HG03175 (cell line): ENCODE measurements around the gene CNN2.

Source experiments
- ATAC-seq: cut with Tn5 transposase; IDR thresholded peaks from one replicate; pipeline ENCODE4 v1.9.1; 2021; ENCODE audit warnings: mild to moderate bottlenecking, moderate library complexity; ENCODE audit not compliant: unreplicated experiment

Gene CNN2

DNA sequence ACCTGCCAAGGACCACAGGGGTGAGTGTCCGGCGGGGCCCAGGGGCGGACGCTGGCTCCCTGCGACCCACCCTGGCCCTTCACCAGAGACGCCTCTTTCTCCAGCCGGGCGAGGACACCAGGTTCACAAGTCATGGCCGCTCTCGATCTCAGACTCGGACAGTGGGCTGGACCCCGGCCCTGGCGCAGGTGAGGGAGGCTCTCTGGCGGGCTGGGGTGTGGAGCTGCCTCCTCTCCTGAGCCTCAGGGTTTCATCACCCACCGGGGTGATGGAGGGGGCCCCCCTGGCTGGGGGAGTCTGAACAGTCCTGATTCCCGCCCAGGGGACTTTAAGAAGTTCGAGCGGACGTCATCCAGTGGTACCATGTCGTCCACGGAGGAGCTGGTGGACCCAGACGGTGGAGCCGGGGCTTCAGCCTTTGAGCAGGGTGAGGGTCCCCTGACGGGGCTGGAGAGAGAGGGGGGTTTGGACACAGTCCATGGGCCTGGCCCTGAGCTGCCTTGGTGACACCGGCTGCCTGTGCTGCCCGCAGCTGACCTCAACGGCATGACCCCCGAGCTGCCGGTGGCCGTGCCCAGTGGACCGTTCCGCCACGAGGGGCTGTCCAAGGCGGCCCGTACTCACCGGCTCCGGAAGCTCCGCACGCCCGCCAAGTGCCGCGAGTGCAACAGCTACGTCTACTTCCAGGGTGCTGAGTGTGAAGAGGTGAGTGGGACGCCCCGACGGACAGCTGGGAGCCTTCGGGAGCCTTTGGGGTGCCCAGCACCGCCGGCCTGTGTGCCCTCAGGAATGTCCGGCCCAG is 54.2 kb downstream of the CNN2 start:
- ATAC-seq, result no peak

DNA sequence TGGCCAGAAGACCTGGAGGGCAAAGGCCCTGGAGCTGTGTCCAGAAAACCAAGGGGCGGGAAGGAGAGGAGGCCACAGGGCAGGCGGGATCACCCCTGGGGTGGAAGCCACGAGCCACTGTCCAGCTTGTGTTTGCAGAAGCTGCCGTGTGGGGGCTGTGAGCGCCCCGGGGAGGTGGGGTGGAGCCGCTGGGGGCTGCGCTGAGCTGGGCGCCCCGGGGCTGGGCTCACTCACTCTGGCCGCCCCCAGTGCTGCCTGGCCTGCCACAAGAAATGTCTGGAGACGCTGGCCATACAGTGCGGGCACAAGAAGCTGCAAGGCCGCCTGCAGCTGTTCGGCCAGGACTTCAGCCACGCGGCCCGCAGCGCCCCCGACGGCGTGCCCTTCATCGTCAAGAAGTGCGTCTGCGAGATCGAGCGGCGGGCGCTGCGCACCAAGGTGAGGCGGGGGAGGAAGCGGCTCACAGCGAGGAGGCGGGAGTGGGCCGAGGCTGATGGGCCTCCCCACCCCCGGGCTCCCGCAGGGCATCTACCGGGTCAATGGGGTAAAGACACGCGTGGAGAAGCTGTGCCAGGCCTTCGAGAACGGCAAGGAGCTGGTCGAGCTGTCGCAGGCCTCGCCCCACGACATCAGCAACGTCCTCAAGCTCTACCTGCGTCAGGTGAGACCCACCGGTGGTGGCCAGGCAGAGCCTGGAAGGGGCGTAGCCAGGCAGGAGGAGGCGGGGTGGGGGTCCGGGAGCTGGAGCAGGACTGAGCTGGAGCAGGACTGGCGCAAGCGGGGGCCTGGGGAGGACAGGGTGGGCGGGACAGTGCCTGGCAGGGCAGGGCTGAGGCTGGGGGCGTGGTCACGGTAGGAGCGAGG is 55.1 kb downstream of the CNN2 start:
- no peak for ATAC-seq

DNA sequence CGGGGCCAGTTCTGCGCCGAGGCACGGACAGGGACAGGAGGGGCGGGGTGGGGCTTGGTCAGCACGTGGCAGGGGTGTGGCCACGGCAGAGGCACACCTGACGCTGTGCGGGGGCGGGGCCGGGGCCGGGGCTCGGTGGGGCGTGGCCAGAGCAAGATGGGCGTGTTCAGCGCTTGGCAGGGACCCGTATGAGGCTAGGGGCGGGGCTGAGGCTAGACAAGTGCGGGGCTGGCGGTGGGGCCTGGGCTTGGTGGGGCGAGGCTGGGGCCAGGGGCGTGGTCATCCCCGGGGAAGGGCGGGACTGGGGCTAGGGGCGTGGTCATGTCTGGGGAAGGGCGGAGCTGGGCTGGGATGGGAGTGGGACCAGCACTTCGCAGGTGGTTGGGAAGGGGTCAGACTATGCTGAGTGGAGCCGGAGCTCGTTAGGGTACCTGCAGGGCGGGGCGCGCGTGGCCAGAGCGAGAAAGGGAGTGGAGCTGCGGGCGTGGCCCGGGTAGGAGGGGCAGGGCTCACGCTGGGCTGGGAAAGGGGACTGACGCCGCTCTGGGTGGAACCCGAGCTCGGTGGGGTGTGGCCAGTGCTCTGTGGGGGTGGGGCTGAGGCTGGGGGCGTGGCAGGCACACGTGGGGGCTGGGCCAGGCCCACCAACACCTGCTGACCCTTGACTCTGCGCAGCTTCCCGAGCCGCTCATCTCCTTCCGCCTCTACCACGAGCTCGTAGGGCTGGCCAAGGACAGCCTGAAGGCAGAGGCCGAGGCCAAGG is 55.9 kb downstream of the CNN2 start:
- no peak for ATAC-seq

DNA sequence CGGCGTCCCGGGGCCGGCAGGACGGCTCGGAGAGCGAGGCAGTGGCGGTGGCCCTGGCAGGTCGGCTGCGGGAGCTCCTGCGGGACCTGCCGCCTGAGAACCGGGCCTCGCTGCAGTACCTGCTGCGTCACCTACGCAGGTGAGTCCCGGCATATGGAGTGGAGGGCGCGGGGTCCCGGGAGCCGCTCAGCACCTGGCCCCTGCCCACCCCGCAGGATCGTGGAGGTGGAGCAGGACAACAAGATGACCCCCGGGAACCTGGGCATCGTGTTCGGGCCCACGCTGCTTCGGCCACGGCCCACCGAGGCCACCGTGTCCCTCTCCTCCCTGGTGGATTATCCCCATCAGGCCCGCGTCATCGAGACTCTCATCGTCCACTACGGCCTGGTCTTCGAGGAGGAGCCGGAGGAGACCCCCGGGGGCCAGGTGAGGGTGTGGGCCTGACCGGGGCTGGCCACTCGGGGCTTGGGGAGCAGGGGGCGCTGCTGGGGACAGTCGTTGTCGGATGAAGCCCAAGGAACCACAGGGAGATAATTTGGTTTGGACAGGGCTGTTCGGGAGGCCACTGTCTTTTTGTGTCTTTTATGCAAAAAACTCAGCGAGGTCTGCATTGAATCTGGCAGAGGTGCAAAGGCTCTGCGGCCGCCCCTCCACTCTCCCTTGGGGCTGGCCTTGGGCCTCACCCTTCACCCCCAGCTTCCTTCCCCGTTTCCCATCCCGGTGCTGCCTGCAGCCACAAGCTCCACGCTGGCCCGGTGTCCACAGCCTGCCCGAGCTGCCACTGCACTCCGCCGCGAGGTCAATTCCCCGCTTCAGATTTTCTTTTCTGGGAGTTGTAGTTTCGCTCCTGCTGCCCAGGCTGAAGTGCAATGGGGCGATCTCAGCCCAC is 56.8 kb downstream of the CNN2 start:
- ATAC-seq, result no peak

DNA sequence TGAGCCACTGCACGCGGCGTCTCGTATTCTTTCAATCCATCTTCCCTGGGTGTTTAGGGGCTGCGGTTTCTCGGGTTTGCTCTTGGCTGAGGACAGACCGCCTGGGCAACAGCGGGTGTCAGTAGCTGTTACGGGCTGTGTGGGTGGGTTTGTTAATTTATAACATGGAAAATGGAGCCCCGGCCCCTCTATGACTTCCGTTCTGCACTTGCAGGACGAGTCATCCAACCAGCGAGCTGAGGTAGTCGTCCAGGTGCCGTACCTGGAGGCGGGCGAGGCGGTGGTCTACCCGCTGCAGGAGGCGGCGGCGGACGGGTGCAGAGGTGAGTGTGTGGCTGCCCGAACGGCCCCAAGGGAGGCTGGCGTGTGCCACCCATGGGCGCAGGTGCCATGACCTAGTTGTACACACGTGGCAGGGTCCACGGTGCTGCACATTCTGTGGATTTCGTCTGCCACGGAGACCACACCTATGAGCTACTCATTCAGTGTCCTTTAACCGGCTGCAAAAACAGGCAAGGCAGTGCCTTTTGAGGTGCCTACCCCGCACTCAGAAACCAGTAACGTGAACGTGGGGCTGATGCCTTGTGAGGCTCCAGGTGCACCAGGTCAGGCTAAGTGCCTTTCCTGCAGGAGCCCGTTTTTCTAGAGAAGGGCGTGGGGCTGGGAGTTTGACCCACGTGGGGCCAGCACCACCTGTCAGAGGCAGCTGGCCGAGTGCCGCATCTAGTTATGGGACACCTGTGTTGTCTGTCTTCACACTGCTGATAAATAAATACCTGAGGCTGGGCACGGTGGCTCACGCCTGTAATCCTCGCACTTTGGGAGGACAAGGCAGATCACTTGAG is 57.8 kb downstream of the CNN2 start:
- no peak for ATAC-seq

DNA sequence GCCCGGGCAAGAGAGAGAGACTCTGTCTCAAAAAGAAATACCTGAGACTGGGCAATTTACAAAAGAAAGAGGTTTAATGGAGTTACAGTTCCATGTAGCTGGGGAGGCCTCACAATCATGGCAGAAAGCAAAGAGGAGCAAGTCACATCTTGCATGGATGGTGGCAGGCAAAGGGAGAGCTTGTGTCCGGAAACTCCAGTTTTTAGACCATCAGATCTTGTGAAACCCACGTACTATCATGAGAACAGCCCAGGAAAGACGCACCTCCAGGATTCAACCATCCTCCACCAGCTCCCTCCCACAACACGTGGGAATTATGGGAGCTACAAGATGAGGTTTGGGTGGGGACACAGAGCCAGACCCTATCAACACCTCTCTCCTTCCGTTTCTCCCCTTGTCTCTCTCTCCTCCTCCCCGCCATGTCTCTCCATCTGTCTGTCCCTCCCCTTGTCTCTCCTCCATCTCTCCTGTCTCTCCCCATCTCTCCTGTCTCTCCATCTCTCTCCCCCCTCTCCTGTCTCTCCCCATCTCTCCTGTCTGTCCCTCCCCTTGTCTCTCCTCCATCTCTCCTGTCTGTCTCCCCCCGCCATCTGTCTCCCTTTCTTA is 58.7 kb downstream of the CNN2 start:
- no peak for ATAC-seq

DNA sequence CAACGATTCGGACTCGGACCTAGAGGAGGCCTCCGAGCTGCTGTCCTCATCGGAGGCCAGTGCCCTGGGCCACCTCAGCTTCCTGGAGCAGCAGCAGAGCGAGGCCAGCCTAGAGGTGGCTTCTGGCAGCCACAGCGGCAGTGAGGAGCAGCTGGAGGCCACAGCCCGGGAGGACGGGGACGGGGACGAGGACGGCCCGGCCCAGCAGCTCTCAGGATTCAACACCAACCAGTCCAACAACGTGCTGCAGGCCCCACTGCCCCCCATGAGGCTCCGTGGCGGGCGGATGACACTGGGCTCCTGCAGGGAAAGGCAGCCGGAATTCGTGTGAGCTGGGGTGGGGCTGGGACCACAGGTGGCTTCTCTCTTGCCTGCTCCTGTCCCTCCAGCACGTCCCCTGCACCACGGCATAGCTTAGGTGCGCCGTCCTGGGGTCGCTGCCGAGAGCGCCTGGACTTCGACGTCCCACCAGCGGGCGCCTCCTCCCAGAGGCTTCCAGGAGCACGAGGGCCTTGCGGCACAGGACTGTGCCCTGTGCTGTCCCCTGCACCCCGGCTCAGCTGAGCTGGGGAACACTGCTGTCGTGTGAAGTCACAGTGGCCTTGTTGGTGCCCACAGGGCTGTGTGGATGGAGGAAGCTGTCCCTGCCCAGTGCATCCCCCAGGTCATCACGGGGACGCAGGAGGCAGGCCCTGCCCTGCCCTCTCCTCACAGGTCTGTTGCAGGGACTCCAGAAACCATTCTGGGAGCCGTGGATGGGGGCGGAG is 59.5 kb downstream of the CNN2 start:
- no peak for ATAC-seq

DNA sequence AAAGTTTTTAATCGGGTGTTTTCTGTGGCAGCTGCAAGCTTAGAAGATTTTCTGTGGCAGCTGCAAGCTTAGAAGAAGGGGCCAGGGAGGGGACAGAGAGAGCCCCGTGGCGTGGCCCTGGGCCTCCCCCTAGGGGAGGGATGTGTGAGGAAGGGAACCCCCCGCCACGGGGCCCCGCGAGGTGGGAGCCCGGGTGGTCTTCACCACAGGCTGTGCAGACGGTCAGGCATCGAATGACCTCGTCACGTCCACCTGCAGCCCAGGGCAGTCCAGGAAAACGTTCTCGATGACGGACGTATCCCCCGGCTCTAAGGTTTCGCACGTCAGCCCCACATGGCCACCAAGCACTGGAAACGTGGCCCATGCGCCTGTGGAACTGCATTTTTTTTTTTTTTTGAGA is 60.2 kb downstream of the CNN2 start:
- ATAC-seq, result no peak

DNA sequence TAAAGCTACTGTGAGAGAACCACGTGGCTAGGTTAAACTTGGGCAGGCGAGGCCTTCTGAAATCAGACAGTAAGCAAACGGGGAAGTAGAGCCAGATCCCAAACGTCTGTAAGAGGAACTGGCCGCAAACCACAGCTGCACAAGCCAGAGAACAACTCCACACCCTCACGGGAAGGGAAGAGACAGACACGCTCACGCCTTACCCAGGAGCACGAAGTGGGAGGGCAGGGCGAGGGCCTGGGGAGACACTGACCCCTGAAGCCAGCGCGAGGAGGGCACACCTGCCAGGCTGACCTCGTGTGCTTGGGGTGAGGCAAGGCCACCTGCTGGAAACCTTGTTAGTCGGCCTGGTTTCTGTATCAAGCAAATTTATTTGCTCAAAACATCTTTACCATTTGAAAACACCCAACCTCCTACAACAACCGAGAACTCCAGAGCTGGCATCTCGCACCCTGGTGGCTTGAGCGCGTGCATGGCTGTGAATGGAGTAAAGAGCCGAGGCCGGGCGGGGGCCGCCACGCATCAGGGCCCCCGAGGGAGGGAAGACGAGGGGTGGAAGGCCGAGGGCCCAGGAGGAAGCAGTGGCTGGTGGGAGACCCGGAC is 61.5 kb downstream of the CNN2 start:
- ATAC-seq, result no peak

DNA sequence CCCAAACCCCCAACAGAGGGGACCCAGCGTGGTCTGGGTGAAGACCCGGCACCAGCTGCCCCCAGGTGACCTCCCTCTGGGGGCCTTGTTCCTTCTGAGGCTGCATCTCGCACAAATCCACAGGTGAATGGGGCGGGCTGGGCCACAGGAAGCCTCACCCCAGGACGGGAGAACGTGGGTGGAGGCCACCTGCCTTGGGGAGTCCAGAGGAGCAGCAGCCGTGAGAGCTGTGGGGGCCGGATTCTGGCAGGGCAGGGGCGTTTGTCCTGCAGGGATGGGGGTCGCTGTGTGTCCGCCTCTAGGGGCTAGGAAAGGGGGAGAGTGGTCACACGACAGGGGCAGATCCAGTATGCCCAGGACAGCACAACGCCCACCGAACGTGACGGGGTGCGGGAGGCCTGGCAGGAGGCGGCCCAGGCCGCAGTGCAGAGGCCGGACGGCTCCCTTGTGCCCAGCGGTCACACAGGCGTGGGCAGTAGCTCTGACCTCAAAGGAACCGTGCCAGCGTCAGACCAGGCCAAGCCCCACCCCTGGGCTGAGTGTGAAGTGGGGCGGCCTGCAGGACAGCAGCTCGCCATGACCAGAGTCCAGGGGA is 62.1 kb downstream of the CNN2 start:
- ATAC-seq, result no peak
